HepG2 (cell line): ENCODE results near the gene MASP2.

Source experiments
- MNT ChIP-seq: fragments of 450-650 bp; IDR thresholded peaks from 2 replicates; pipeline ENCODE4 v1.6.1; 2016
- NR1H2 ChIP-seq: sonication (generic); formaldehyde crosslinking; IDR thresholded peaks from 2 replicates; pipeline ENCODE4 v1.8.1; 2022; ENCODE audit warnings: low read depth, missing genetic modification reagents, borderline replicate concordance
- PHB2 ChIP-seq: fragments of 450-650 bp; IDR thresholded peaks from 2 replicates; pipeline ENCODE4 v1.6.1; 2018; ENCODE audit not compliant: partially characterized antibody
- ZNF124 ChIP-seq: sonication (generic); formaldehyde crosslinking; IDR thresholded peaks from 2 replicates; pipeline ENCODE4 v1.4.0; 2020; ENCODE audit warnings: missing genetic modification reagents
- ZNF180 ChIP-seq: sonication (generic); formaldehyde crosslinking; IDR thresholded peaks from 2 replicates; pipeline ENCODE4 v1.4.0; 2020; ENCODE audit warnings: low read depth, missing genetic modification reagents, borderline replicate concordance
- ZNF558 ChIP-seq: sonication (generic); formaldehyde crosslinking; IDR thresholded peaks from 2 replicates; pipeline ENCODE4 v1.9.0; 2022; ENCODE audit warnings: mild to moderate bottlenecking, missing genetic modification reagents, borderline replicate concordance

GRCh38 chr1:11054181-11054580 lies 7.1 kb upstream of the MASP2 start:
- no peak for TF ChIP-seq ZNF124 (CRISPR knock-in tag)
- TF ChIP-seq NR1H2 (CRISPR knock-in tag): no peak
- no peak for TF ChIP-seq PHB2
- no peak for TF ChIP-seq ZNF558 (CRISPR knock-in tag)
- TF ChIP-seq MNT: no peak
- TF ChIP-seq ZNF180 (CRISPR knock-in tag): no peak
